GM19455 (cell line): ENCODE measurements around the gene NALF2.

Experiments
- ATAC-seq: cut with Tn5 transposase; IDR thresholded peaks from one replicate; pipeline ENCODE4 v1.9.1; 2021; ENCODE audit not compliant: unreplicated experiment

NALF2 gene

GRCh38 chrX:69503782-69504625 is at the start of gene NALF2:
TSS of gene NALF2 (plus strand) at chrX:69504326. CDS start at chrX:69505283, 957 bp downstream.
- ATAC-seq = no peak

DNA sequence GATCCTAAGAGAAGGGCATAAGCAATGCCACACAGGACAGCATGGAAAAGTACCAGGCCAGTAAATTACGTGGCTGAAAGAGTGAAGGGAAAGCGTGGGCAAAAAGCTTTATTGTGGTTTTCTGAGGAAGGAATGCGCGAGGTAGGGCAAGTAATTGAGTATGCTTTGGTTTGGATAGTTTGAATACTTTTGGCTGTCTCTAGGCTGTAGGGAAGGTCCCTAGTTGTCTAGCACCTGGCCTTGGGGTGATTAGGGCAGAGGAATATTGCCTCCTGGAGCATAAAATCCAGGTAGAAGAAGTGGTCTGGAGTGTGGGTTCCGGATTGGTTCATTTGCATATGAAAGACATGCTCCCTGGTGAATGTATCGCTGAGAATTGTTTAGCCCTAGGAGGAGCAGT is 46.4 kb upstream of the NALF2 start:
- ATAC-seq = no peak

GRCh38 chrX:69466546-69466945 is 37.6 kb upstream of the NALF2 start:
- ATAC-seq = no peak

DNA sequence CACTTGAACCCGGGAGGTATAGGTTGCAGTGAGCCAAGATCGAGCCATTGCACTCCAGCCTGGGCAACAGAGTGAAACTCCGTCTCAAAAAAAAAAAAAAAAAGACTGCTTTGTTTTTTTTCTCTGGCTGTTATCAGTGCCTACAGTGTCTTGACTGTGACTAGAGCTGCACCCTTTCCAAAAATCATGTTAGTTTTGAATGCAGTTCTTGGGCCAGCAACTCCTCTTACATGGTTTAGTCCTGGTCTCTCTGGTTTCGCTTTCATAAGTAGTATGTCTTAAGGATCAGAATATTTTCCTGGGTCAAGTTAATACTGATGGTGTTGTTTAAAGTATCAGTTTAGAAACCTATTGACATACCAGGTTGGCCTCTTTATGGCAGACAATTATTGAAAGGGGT is 34.2 kb upstream of the NALF2 start:
- no peak for ATAC-seq

DNA sequence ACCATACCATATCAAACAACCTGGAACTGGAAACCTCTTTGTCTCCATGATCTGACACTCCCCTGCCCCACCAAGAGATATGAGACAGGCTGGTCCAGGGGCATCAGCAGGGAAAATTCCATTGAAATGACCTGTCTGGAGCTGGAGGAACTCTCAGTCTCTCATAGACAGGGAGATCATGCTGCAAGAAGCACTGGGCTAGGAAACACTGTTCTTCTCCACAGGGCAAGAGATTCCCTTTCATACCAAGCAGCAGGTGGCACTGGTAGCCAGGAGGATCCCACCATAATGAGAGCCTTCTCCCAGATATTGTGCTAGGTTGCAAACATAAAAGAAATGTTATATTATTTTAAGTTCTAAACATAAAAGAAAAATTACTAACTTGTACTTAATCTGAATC is 14.5 kb upstream of the NALF2 start:
- no peak for ATAC-seq

DNA sequence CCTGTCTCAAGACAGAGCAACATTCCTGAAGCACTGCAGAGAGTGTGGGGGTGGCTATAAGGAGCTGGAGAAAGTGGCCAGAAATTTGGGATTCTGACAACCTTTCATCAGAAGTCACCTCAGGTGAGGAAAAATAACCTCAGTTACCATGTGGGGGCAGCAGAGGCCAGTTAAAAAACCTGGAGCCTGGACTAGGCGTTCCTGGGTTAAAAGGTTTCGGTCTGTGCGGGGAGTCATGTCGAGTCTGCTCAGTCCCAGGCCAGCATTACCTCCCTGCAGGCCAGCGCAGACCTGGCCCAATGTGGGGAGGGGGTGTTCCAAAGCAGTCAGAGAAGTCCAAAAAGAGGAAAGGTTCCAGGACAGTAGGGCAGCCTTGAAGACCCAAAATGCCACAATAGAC is 10.9 kb upstream of the NALF2 start:
- ATAC-seq = no peak

- ATAC-seq = no peak
Observed at GRCh38 chrX:69493766-69494165, 10.4 kb upstream of the NALF2 start.

- no peak for ATAC-seq
Observed at GRCh38 chrX:69496183-69496582, 7.9 kb upstream of the NALF2 start.

GRCh38 chrX:69501429-69501828 is 2.7 kb upstream of the NALF2 start:
- ATAC-seq = no peak

DNA sequence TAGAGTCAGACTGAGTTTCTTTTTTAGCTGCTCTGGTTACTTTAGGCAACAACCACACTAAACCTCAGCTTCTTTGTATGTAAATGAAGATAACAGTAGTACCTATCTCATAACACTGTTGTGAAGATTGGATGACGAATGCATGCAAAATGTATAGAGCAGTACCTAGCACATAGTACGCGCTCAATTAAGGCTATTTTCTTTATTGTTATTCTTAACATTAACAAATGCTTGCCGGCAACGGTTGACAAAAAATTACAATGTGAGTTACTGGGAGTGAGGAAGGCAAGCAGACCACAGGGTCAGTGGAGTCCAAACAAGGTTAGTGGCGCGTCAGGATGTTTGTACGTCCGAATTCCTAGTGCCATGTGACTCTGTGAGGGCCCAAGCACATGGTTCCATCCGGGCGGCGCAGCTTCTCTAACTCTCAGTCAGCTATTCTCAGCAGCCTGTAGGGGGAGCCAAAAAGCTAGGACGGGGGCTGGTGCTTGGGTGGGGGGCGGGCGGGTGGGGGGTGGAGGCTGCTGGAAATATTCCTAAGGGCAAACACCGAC is 821 bp upstream of the NALF2 start:
- ATAC-seq = no peak

DNA sequence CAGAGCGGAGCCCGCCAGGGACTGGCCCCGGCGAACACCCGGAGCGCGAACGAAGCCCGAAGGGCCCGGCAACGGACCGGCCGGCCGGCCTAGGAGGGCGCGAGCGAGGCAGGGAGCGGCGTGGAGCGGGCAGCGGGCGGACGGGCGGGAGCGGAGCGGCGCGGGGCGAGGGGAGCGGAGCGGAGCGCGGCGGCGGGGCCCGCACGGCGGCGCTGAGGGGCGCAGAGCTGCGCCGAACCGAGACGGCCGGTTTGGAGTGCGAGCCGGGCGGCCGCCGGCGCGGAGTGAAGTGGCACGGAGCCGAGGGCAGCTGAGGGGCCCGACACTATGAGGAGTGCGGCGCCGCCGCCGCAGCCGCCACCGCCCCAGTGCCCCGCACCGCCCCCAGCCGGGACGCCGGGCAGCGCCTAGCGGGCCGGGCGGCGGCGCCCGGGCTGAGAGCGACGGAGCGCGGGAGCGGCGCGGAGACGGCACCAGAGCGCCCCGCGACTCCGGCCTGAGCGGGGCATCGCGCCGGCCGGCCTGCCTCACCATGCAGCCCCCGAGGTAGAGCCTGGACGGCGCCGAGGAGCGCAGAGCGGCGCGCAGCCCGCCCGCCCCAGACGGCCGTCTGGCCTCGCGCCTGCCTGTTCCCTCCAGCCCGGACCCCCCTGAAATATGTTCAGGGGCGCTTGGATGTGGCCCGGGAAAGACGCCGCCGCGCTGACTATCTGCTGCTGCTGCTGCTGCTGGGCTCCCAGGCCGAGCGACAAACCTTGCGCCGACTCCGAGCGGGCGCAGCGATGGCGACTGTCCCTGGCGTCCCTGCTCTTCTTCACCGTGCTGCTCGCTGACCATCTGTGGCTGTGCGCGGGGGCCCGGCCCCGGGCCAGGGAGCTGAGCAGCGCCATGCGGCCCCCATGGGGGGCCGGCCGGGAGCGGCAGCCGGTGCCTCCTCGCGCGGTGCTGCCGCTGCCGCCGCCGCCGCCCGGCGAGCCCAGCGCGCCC is 793 bp downstream of the NALF2 start:
- ATAC-seq = no peak

DNA sequence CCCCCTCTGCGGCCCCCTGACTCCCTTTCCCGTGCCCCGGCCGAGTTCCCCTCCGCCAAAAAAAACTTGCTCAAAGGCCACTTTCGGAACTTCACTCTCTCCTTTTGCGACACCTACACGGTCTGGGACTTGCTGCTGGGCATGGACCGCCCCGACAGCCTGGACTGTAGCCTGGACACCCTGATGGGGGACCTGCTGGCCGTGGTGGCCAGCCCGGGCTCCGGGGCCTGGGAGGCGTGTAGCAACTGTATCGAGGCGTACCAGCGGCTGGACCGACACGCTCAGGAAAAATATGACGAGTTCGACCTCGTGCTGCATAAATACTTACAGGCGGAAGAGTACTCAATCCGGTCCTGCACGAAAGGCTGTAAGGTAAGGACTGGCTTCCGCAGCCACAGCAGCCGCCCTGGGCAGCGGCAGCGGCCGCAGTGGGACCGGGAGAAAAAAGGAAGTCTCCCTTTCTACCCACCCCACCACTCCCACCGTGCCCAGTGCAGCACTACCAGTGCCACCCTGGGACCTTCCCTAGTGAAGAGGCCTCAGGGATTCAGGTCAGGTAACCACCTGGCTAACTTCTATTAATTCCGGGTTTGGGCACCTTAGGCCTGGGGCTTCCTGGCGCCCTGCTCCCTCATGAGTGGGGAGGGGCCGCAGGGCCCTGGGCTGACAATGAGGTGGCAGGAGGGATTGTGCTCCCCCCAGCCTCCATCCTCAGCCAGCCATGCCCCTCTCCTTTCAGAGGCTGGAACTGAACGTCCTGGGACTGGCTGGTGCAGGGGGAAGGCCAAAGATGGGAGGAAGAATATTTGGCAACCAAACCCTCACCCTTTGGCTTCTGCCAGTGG is 1.9 kb downstream of the NALF2 start:
- no peak for ATAC-seq

GRCh38 chrX:69506617-69507499 is 2.7 kb downstream of the NALF2 start:
- ATAC-seq = no peak

- ATAC-seq = no peak
Observed at GRCh38 chrX:69507500-69507789, 3.3 kb downstream of the NALF2 start.

DNA sequence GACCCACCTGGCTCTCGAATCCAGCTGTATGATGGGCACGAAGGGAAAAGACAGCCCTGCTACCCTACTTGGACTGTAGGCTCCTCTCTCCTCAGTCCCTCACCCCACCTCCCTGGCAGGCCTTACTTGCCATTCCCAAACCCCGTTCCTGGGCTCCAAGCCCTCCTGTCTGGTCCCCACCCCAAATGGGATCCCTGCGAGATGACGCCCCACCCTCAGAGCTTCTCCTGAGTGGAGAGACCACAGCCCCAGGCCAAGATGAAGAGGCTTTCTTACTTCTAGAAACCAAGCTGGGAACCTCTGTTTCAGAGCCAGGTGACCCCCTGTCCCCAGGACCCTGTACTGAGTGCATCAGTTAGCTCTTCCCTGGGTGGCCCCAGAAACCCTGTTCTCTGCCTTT is 4.5 kb downstream of the NALF2 start:
- no peak for ATAC-seq

- no peak for ATAC-seq
Observed at GRCh38 chrX:69510137-69510715, 6.1 kb downstream of the NALF2 start.

- no peak for ATAC-seq
Observed at GRCh38 chrX:69510914-69511513, 6.9 kb downstream of the NALF2 start.

DNA sequence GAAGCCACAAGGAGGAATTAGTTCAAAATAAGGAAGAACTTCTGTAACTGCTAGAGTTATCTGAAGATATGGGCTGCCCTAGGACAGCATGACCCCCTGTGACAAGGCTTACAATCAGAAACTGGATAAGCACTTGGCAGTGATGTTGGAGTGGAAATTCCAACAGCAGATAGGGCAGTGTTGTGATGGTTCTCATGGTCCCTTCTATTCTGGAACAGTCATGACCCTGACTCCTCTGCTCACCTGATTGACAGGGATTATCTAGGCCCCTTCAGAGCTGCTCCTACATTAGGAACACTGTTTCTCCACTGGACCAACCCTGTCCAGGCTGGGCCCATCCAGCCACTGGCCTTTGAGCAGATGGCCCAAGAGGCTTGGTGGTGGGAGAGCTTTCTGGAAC is 17.9 kb downstream of the NALF2 start:
- no peak for ATAC-seq

DNA sequence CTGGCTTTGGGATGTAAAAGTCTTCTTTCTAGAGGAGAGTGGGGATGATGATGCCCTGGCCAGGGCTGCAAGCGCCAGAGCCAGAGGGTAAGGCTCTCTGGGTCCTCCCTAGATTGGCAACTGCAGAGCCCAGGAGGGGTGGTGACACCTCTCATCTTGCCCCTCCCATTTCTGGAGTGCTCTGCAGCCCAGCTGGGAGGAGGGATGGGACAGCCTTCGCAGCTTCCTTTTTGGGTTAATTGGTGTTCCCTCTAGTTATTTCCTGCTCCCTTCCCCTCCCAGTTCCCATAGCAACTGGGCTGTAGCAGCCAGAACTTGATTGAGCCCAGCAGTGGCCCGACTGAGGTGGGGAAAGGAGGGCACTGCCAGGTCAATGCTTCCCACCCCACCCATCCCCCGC is 19.2 kb downstream of the NALF2 start:
- ATAC-seq = no peak
